ENCODE results near the gene CNBP. TPM values are rescaled to one million over a fixed set of nuclear protein-coding genes. Genes with fewer than 3 reads are reported as not detected.
A peak's percentile ranks its signal among the peaks of the same experiment; 100 is the strongest.
"Not testable (repeated sequence)": the region's sequence is repeated elsewhere in the genome, so short reads cannot be mapped to it uniquely, and the experiment has no call there.

The CNBP gene
- total and polyA plus RNA-seq, 12 donors, result 296 to 804 (median 454) TPM

DNA sequence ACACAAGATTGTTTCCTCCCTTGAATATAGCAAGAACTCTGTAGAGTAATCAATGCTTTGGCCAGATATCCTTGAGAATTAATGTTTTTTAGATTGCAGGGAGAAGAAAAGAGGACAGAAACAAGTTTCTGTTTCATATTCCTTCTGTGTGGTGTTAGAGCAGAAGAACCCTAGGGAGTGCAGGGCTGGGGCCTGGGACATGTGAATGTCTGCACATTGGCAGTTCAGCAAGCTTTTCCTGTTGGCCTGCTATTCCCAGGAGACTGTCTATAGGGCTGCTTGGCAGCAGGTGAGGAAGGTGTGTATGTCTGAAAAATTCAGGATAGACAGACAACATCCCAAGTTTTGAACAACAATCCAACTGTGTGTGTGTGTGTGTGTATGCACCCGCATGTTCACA, 13.6 kb upstream of the CNBP start:
- WGBS, 4 donors, result 64 to 89% (median 86%) methylated on average over 1 of the region's 1 CpG
- Histone ChIP-seq H3K4me1 (replicated peaks in 1 of 2) (peaks cover 23 to 31% of the 10 kb centered on the region in 2 donors), H3K27me3 (no peaks in the 10 kb centered on the region), H3K4me3 (no peak overlapping the region), H3K36me3 (replicated peaks in 1 of 2) (no peaks in the 10 kb centered on the region), H3K9me3 (replicated peaks in 1 of 3) (no peaks in the 10 kb centered on the region), H3K27ac (peak overlapping the region; percentile 2 to 93 (median 79))
- TF ChIP-seq, protein P1, sequence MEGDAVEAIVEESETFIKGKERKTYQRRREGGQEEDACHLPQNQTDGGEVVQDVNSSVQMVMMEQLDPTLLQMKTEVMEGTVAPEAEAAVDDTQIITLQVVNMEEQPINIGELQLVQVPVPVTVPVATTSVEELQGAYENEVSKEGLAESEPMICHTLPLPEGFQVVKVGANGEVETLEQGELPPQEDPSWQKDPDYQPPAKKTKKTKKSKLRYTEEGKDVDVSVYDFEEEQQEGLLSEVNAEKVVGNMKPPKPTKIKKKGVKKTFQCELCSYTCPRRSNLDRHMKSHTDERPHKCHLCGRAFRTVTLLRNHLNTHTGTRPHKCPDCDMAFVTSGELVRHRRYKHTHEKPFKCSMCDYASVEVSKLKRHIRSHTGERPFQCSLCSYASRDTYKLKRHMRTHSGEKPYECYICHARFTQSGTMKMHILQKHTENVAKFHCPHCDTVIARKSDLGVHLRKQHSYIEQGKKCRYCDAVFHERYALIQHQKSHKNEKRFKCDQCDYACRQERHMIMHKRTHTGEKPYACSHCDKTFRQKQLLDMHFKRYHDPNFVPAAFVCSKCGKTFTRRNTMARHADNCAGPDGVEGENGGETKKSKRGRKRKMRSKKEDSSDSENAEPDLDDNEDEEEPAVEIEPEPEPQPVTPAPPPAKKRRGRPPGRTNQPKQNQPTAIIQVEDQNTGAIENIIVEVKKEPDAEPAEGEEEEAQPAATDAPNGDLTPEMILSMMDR (IDR thresholded peaks at IDR 0.05), result no peak
- TF ChIP-seq POLR2A (IDR thresholded peaks at IDR 0.05), result no peak
- no peak for DNase-seq
- intact Hi-C loops (cut with DNase I), result no loop called here

DNA sequence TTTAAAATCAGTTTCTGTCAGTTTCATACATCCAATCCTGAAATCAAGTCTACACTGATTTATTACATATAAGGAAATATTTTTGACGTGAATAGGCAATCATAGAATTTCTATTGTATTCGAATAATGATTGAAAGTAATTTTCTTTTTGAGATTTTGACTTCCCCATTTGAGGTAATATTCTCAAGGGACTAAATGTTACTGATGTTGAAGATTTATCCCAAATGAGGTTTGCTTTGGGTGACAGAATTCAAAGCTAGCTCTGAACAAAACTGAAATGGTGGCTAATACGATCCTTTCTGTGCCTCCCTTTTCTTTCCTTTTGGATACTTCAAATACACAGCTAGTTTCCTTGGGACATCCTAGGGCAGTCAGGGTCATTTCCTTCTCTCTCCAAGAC, 12.9 kb upstream of the CNBP start:
- Histone ChIP-seq H3K4me3 (peak overlapping the region in 1 of 4 donors; percentile 8), H3K36me3 (replicated peaks in 1 of 2) (no peaks in the 10 kb centered on the region), H3K27me3 (no peaks in the 10 kb centered on the region), H3K9me3 (replicated peaks in 1 of 3) (no peaks in the 10 kb centered on the region), H3K4me1 (replicated peaks in 1 of 2) (peaks cover 23 to 31% of the 10 kb centered on the region in 2 donors), H3K27ac (peak overlapping the region; percentile 70 to 93 (median 82))
- DNase-seq, result no peak
- TF ChIP-seq, protein P1 (IDR thresholded peaks at IDR 0.05), result no peak
- TF ChIP-seq POLR2A (IDR thresholded peaks at IDR 0.05), result no peak
- 59 to 71% (median 69%) methylated on average over 3 of the region's 3 CpGs for WGBS, 4 donors
- intact Hi-C loops (cut with DNase I), result no loop called here

DNA sequence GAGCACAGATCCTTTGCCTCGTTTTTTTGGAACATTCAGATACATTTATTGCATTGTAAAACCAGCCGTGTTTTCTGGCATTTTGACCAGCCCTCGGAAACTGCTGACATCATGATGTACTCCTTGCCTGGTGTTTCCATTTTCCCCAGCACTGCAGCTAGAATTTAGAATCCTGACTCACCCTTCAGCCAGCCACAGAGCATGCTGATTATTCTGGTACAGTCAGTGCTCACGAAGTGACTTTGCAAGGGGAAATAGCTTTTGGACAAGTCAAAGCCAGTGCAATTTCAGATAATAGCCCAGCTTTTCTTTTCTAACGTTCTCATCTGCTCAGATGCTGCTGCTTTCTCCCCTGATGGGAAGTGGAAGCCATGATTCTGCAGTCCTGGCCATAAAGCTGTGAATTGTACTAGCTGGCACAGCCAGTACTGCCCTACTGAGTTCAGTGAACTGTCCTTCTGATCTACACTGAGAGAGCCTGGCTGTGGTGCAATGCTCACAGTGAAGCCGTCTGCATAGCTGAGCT, 12.1 kb upstream of the CNBP start:
- peak; percentile 10 to 61 for TF ChIP-seq POLR2A (IDR thresholded peaks at IDR 0.05)
- TF ChIP-seq, protein P1 (IDR thresholded peaks at IDR 0.05), result peak in 2 of 6 experiments; percentile 11 to 15
- H3K4me3 ChIP-seq, result peak overlapping the region in 1 of 4 donors; percentile 8
- WGBS, 4 donors, result 9 to 18% (median 14%) methylated on average over 5 to 6 of the region's 6 CpGs
- DNase-seq, result peak; percentile 65 to 91 (median 84)
- H3K27me3 ChIP-seq, result no peaks in the 10 kb centered on the region
- H3K4me1 ChIP-seq (replicated peaks in 1 of 2), result peaks cover 23 to 31% of the 10 kb centered on the region in 2 donors
- peak overlapping the region; percentile 70 to 93 (median 82) for H3K27ac ChIP-seq
- H3K36me3 ChIP-seq (replicated peaks in 1 of 2), result no peaks in the 10 kb centered on the region
- H3K9me3 ChIP-seq (replicated peaks in 1 of 3), result no peaks in the 10 kb centered on the region
- intact Hi-C loops (cut with DNase I), result no loop called here

DNA sequence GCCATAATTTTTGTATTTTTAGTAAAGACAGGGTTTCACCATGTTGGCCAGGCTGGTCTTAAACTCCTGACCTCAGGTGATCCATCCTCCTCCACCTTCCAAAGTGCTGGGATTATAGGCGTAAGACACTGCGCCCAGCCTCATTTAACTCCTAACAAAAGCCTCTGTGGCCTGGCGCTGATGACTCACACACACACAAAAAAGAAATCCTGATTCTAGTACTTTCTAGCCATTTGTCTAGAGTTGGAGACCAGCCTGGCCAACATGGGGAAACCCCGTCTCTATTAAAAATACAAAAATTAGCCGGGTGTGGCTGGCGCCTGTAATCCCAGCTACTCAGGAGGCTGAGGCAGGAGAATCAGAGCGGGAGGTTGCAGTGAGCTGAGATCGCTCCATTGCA, 6.1 kb upstream of the CNBP start:
- H3K9me3 ChIP-seq (replicated peaks in 1 of 3); H3K27me3 ChIP-seq; DNase-seq; H3K36me3 ChIP-seq (replicated peaks in 1 of 2); H3K4me3 ChIP-seq; H3K27ac ChIP-seq; intact Hi-C loops (cut with DNase I): not testable (repeated sequence)
- peaks cover 9 to 18% of the 10 kb centered on the region in 2 donors for H3K4me1 ChIP-seq (replicated peaks in 1 of 2)
- 95 to 98% (median 96%) methylated on average over 8 of the region's 8 CpGs for WGBS, 4 donors

DNA sequence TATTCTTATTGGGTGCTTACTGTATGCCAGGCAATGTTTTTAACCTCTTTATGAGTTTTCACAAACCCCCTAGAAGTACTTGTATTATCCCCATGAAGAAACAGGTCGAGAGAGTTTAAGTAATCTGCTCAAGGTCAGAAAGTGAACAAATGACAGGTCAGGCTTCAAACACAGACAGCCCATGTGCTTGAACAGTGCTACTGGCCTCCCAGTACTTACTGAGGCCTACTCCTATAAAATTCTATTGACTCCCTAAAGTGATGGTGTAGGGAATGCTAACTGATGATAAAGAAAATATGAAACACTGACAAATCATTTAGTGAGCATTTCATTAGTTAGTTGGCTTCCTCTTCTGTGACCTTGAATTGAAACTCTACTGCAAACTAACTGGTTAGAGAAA, 4.2 kb upstream of the CNBP start:
- peak in 1 of 7 donors; percentile 30 for DNase-seq
- intact Hi-C loops (cut with DNase I), result no loop called here
- Histone ChIP-seq H3K4me3 (no peak overlapping the region), H3K9me3 (replicated peaks in 1 of 3) (no peaks in the 10 kb centered on the region), H3K36me3 (replicated peaks in 1 of 2) (no peaks in the 10 kb centered on the region), H3K27ac (peak overlapping the region in 4 of 5 donors; percentile 4 to 61 (median 23)), H3K27me3 (no peaks in the 10 kb centered on the region), H3K4me1 (replicated peaks in 1 of 2) (peaks cover 14 to 25% of the 10 kb centered on the region in 2 donors)
- no peak for TF ChIP-seq POLR2A (IDR thresholded peaks at IDR 0.05)
- TF ChIP-seq, protein P1 (IDR thresholded peaks at IDR 0.05), result no peak
- 22 to 35% (median 30%) methylated on average over 1 of the region's 1 CpG for WGBS, 4 donors
